IMR-90 (cell line): ENCODE results near the gene PLEKHB1.

ENCODE experiments used
- BHLHE40 ChIP-seq: fragments of 150-350 bp; IDR thresholded peaks from 2 replicates; pipeline ENCODE4 v1.6.1; 2016; ENCODE audit warnings: mild to moderate bottlenecking, low read depth, low read length
- CEBPB ChIP-seq: IDR thresholded peaks from 2 replicates; pipeline ENCODE4 v1.6.1; 2012; ENCODE audit warnings: low read depth, low read length, improper control_type of control experiment
- CHD1 ChIP-seq: IDR thresholded peaks from 2 replicates; pipeline ENCODE4 v1.6.1; 2012; ENCODE audit warnings: low read depth, low read length, improper control_type of control experiment
- CTCF ChIP-seq: conservative IDR thresholded peaks from 2 replicates; pipeline ENCODE4 v1.5.1; 2012; ENCODE audit warnings: mild to moderate bottlenecking, low read depth, low read length, improper control_type of control experiment
- ELK1 ChIP-seq: fragments of 150-350 bp; IDR thresholded peaks from 2 replicates; pipeline ENCODE4 v1.6.1; 2016; ENCODE audit warnings: low read depth, mild to moderate bottlenecking, low read length, moderate library complexity, borderline replicate concordance
- FOS ChIP-seq: fragments of 150-350 bp; IDR thresholded peaks from 2 replicates; pipeline ENCODE4 v1.6.1; 2016; ENCODE audit warnings: low read depth, low read length
- MXI1 ChIP-seq: IDR thresholded peaks from 2 replicates; pipeline ENCODE4 v1.6.1; 2012; ENCODE audit warnings: low read depth, mild to moderate bottlenecking, low read length, moderate library complexity, borderline replicate concordance
- NFE2L2 ChIP-seq: fragments of 150-350 bp; IDR thresholded peaks from 2 replicates; pipeline ENCODE4 v1.6.1; 2016; ENCODE audit warnings: low read depth, mild to moderate bottlenecking, low read length
- POLR2A ChIP-seq: IDR thresholded peaks from 2 replicates; pipeline ENCODE4 v1.6.1; 2012; ENCODE audit warnings: mild to moderate bottlenecking, low read depth, low read length
- RAD21 ChIP-seq: IDR thresholded peaks from 2 replicates; pipeline ENCODE4 v1.6.1; 2012; ENCODE audit warnings: low read length, improper control_type of control experiment
- RCOR1 ChIP-seq: IDR thresholded peaks from 2 replicates; pipeline ENCODE4 v1.6.1; 2012; ENCODE audit warnings: mild to moderate bottlenecking, low read length, improper control_type of control experiment; ENCODE audit not compliant: insufficient replicate concordance
- RFX5 ChIP-seq: IDR thresholded peaks from 2 replicates; pipeline ENCODE4 v1.8.0; 2012; ENCODE audit warnings: low read depth, mild to moderate bottlenecking, low read length, moderate library complexity
- SMC3 ChIP-seq: fragments of 150-350 bp; IDR thresholded peaks from 2 replicates; pipeline ENCODE4 v1.6.1; 2016; ENCODE audit warnings: low read depth, mild to moderate bottlenecking, antibody characterized with exemption, low read length, moderate library complexity
- USF2 ChIP-seq: fragments of 150-350 bp; IDR thresholded peaks from 2 replicates; pipeline ENCODE4 v1.6.1; 2017; ENCODE audit warnings: mild to moderate bottlenecking, antibody characterized with exemption, low read length, low read depth

- no peak for TF ChIP-seq POLR2A
- no peak for TF ChIP-seq CTCF
- no peak for TF ChIP-seq CEBPB
- no peak for TF ChIP-seq USF2
- TF ChIP-seq FOS: no peak
- TF ChIP-seq RCOR1: no peak
- no peak for TF ChIP-seq SMC3
- TF ChIP-seq NFE2L2: no peak
- no peak for TF ChIP-seq ELK1
- TF ChIP-seq CHD1: no peak
- no peak for TF ChIP-seq RAD21
- TF ChIP-seq RFX5: no peak
- no peak for TF ChIP-seq MXI1
- TF ChIP-seq BHLHE40: no peak
Measured at GRCh38 chr11:73671701-73672100, 25.3 kb downstream of the PLEKHB1 start.
